Mesendoderm (in vitro differentiated cells): ENCODE data around the gene DDX5.

ENCODE experiments used
- DNase-seq: peaks from one replicate; pipeline ENCODE4 v3.0.0; 2013
- H2AK5ac ChIP-seq: 2 replicates; pipeline ENCODE4 v1.6.1; 2013; ENCODE audit warnings: low read length, inconsistent platforms
- H2BK120ac ChIP-seq: 2 replicates; pipeline ENCODE4 v1.6.1; 2013; ENCODE audit warnings: low read depth, mild to moderate bottlenecking, low read length, moderate library complexity, mixed read lengths
- H2BK15ac ChIP-seq: replicated peaks from 2 replicates; pipeline ENCODE4 v1.6.1; 2013; ENCODE audit warnings: low read depth, mild to moderate bottlenecking, moderate library complexity
- H2BK5ac ChIP-seq: 2 replicates; pipeline ENCODE4 v1.6.1; 2013; ENCODE audit warnings: low read length, inconsistent platforms
- H3K18ac ChIP-seq: 2 replicates; pipeline ENCODE4 v1.6.1; 2013; ENCODE audit warnings: mild to moderate bottlenecking, low read length, mixed read lengths
- H3K23ac ChIP-seq: one replicate; pipeline ENCODE4 v1.6.1; 2013; ENCODE audit warnings: low read length
- H3K27ac ChIP-seq: 2 replicates; pipeline ENCODE4 v1.5.1; 2013; ENCODE audit warnings: low read depth, mild to moderate bottlenecking, inconsistent platforms, low read length, moderate library complexity
- H3K27me3 ChIP-seq: 2 replicates; pipeline ENCODE4 v1.6.1; 2013; ENCODE audit warnings: low read length, control low read depth, mild to moderate bottlenecking, inconsistent platforms; ENCODE audit not compliant: insufficient read depth, poor library complexity
- H3K36me3 ChIP-seq: 2 replicates; pipeline ENCODE4 v1.6.1; 2013; ENCODE audit warnings: low read length, inconsistent platforms; ENCODE audit not compliant: control insufficient read depth, insufficient read depth
- H3K4ac ChIP-seq: one replicate; pipeline ENCODE4 v1.6.1; 2013; ENCODE audit warnings: low read depth, mild to moderate bottlenecking, low read length, moderate library complexity
- H3K4me1 ChIP-seq: 2 replicates; pipeline ENCODE4 v1.6.1; 2013; ENCODE audit warnings: low read depth, low read length, inconsistent platforms; ENCODE audit not compliant: control insufficient read depth
- H3K4me2 ChIP-seq: 2 replicates; pipeline ENCODE4 v1.6.1; 2013; ENCODE audit warnings: low read length
- H3K4me3 ChIP-seq: 2 replicates; pipeline ENCODE4 v1.5.1; 2013; ENCODE audit warnings: mild to moderate bottlenecking, low read length
- H3K56ac ChIP-seq: one replicate; pipeline ENCODE4 v1.6.1; 2013; ENCODE audit warnings: low read length
- H3K79me1 ChIP-seq: 2 replicates; pipeline ENCODE4 v1.6.1; 2013; ENCODE audit warnings: low read length, inconsistent platforms
- H3K79me2 ChIP-seq: 2 replicates; pipeline ENCODE4 v1.6.1; 2013; ENCODE audit warnings: mild to moderate bottlenecking, low read length; ENCODE audit not compliant: control insufficient read depth, insufficient read depth
- H3K9ac ChIP-seq: 2 replicates; pipeline ENCODE4 v1.6.1; 2013; ENCODE audit warnings: low read length, inconsistent platforms
- H4K5ac ChIP-seq: one replicate; pipeline ENCODE4 v1.6.1; 2013; ENCODE audit warnings: low read length
- H4K8ac ChIP-seq: one replicate; pipeline ENCODE4 v1.6.1; 2013; ENCODE audit warnings: low read depth, mild to moderate bottlenecking, control low read depth, low read length, moderate library complexity
- WGBS: extraction: QIAGEN DNeasy Blood & Tissue Kit; methylation state at CpG from one replicate; pipeline ENCODE4 v1.1.7; 2013; ENCODE audit warnings: low lambda C conversion rate, missing lambda C conversion rate; ENCODE audit not compliant: insufficient coverage; ENCODE audit errors: extremely low coverage; 5-methylcytosine and 5-hydroxymethylcytosine counted together

Gene DDX5

GRCh38 chr17:64503341-64503740, 2.7 kb downstream of the DDX5 start:
- Histone ChIP-seq H3K79me2 (peaks cover 66% of the 10 kb centered on the region), H3K27ac (no peak overlapping the region), H3K27me3 (no peaks in the 10 kb centered on the region), H3K79me1 (peaks cover 19% of the 10 kb centered on the region), H3K18ac (no peak overlapping the region), H4K5ac (no peak overlapping the region), H3K56ac (no peak overlapping the region), H3K23ac (no peak overlapping the region), H3K4me3 (no peak overlapping the region), H4K8ac (no peak overlapping the region), H3K9ac (no peak overlapping the region), H3K4me2 (no peak overlapping the region), H2AK5ac (no peak overlapping the region), H3K4me1 (no peaks in the 10 kb centered on the region), H2BK15ac (no peak overlapping the region), H3K4ac (no peak overlapping the region), H2BK120ac (no peak overlapping the region), H3K36me3 (peaks cover 31% of the 10 kb centered on the region), H2BK5ac (no peak overlapping the region)
- DNase-seq: no peak
- WGBS: 100% methylated on average over 1 of the region's 5 CpGs

- WGBS: no CpG with 5 or more reads among the region's 2 CpGs
- H3K36me3 ChIP-seq: peaks cover 31% of the 10 kb centered on the region
- H3K23ac ChIP-seq: no peak overlapping the region
- H4K5ac ChIP-seq: no peak overlapping the region
- no peak for DNase-seq
- no peak overlapping the region for H3K4ac ChIP-seq
- H2BK15ac ChIP-seq: no peak overlapping the region
- H2BK120ac ChIP-seq: no peak overlapping the region
- H3K27me3 ChIP-seq: no peaks in the 10 kb centered on the region
- H3K18ac ChIP-seq: no peak overlapping the region
- H3K79me1 ChIP-seq: peaks cover 19% of the 10 kb centered on the region
- H3K4me3 ChIP-seq: no peak overlapping the region
- no peak overlapping the region for H3K9ac ChIP-seq
- H3K4me1 ChIP-seq: no peaks in the 10 kb centered on the region
- H2AK5ac ChIP-seq: no peak overlapping the region
- H3K27ac ChIP-seq: no peak overlapping the region
- no peak overlapping the region for H3K56ac ChIP-seq
- H4K8ac ChIP-seq: no peak overlapping the region
- H2BK5ac ChIP-seq: no peak overlapping the region
- peaks cover 61% of the 10 kb centered on the region for H3K79me2 ChIP-seq
- H3K4me2 ChIP-seq: no peak overlapping the region
These were observed 3.3 kb downstream of the DDX5 start for GRCh38 chr17:64502809-64503208.

- DNase-seq: no peak
- no peak overlapping the region for H3K4me3 ChIP-seq
- H3K56ac ChIP-seq: no peak overlapping the region
- no peak overlapping the region for H4K5ac ChIP-seq
- peaks cover 31% of the 10 kb centered on the region for H3K36me3 ChIP-seq
- no peaks in the 10 kb centered on the region for H3K27me3 ChIP-seq
- no peak overlapping the region for H3K9ac ChIP-seq
- H2BK5ac ChIP-seq: no peak overlapping the region
- no peak overlapping the region for H3K23ac ChIP-seq
- WGBS: no CpG with 5 or more reads among the region's 3 CpGs
- no peak overlapping the region for H3K27ac ChIP-seq
- peaks cover 17% of the 10 kb centered on the region for H3K79me1 ChIP-seq
- peaks cover 54% of the 10 kb centered on the region for H3K79me2 ChIP-seq
- no peak overlapping the region for H4K8ac ChIP-seq
- H2BK120ac ChIP-seq: no peak overlapping the region
- no peak overlapping the region for H3K4me2 ChIP-seq
- H3K4ac ChIP-seq: no peak overlapping the region
- no peak overlapping the region for H3K18ac ChIP-seq
- H3K4me1 ChIP-seq: no peaks in the 10 kb centered on the region
- H2BK15ac ChIP-seq: no peak overlapping the region
- no peak overlapping the region for H2AK5ac ChIP-seq
These were observed 4.1 kb downstream of the DDX5 start for GRCh38 chr17:64502021-64502420.

DNA sequence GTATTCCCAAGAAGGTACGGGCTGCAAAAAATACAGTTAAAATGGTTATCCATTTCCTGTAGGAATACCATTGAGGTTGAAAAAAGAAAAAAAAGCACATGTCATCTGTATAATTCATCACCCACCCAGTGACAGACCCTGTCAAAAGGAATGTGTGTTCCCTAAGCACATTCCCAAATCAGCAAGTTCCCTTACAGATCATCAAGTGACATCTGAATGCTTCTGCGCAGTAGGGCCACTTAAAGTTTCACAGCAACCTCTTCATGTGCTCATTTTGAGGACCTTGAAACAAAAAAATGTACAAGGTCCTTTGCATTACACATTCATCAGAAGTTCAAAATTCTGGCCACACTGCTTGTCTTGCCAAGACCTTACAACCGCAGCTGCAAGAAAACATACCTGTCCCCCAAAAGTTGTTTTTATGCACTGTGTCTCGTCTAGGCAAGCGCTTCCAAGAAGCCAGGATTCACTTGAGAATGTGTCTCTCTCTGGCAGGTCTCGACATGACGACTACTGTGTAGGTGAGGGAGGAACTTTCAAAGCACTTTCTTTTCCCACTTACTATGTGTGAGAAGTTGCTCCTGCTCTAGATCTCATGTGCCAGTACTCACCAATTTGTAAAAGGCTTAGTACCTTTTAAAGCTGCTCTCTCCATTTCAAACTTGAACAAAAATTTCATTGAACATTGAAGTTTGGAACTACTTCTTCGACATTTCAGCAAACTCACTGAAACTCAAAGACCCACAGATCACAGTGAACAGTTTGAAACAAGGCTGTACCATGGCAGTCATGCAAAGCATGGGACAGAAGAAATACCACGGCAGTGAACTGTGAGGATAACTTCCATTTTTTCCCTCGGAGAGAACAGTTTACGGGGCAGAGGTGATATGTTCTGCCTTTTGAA, 5.0 kb downstream of the DDX5 start:
- DNase-seq: no peak
- no peaks in the 10 kb centered on the region for H3K4me1 ChIP-seq
- H3K4me3 ChIP-seq: no peak overlapping the region
- peaks cover 54% of the 10 kb centered on the region for H3K79me2 ChIP-seq
- no peak overlapping the region for H3K27ac ChIP-seq
- H4K5ac ChIP-seq: no peak overlapping the region
- no peak overlapping the region for H3K18ac ChIP-seq
- no peak overlapping the region for H2BK5ac ChIP-seq
- H3K27me3 ChIP-seq: no peaks in the 10 kb centered on the region
- no peak overlapping the region for H3K23ac ChIP-seq
- H3K79me1 ChIP-seq: peaks cover 17% of the 10 kb centered on the region
- no peak overlapping the region for H3K4me2 ChIP-seq
- H3K4ac ChIP-seq: no peak overlapping the region
- no peak overlapping the region for H2BK120ac ChIP-seq
- H3K56ac ChIP-seq: no peak overlapping the region
- H2BK15ac ChIP-seq: no peak overlapping the region
- H2AK5ac ChIP-seq: no peak overlapping the region
- WGBS: no CpG with 5 or more reads among the region's 11 CpGs
- H3K36me3 ChIP-seq: peaks cover 31% of the 10 kb centered on the region
- no peak overlapping the region for H3K9ac ChIP-seq
- H4K8ac ChIP-seq: no peak overlapping the region

GRCh38 chr17:64500487-64500859, 5.6 kb downstream of the DDX5 start:
- peaks cover 17% of the 10 kb centered on the region for H3K79me1 ChIP-seq
- H3K9ac ChIP-seq: no peak overlapping the region
- no peak overlapping the region for H3K56ac ChIP-seq
- no peak overlapping the region for H2BK15ac ChIP-seq
- no peak overlapping the region for H3K23ac ChIP-seq
- no peak overlapping the region for H3K18ac ChIP-seq
- no peak overlapping the region for H3K4me2 ChIP-seq
- no peaks in the 10 kb centered on the region for H3K4me1 ChIP-seq
- H4K8ac ChIP-seq: no peak overlapping the region
- H3K79me2 ChIP-seq: peaks cover 53% of the 10 kb centered on the region
- no peak overlapping the region for H2BK5ac ChIP-seq
- DNase-seq: no peak
- H4K5ac ChIP-seq: no peak overlapping the region
- no peak overlapping the region for H3K27ac ChIP-seq
- no peak overlapping the region for H3K4me3 ChIP-seq
- no peak overlapping the region for H3K4ac ChIP-seq
- peaks cover 31% of the 10 kb centered on the region for H3K36me3 ChIP-seq
- H3K27me3 ChIP-seq: no peaks in the 10 kb centered on the region
- no peak overlapping the region for H2BK120ac ChIP-seq
- H2AK5ac ChIP-seq: no peak overlapping the region
- whole genome bisulfite sequencing: no CpG with 5 or more reads among the region's 8 CpGs
